ENCODE measurements around the gene CHD3.

DNA sequence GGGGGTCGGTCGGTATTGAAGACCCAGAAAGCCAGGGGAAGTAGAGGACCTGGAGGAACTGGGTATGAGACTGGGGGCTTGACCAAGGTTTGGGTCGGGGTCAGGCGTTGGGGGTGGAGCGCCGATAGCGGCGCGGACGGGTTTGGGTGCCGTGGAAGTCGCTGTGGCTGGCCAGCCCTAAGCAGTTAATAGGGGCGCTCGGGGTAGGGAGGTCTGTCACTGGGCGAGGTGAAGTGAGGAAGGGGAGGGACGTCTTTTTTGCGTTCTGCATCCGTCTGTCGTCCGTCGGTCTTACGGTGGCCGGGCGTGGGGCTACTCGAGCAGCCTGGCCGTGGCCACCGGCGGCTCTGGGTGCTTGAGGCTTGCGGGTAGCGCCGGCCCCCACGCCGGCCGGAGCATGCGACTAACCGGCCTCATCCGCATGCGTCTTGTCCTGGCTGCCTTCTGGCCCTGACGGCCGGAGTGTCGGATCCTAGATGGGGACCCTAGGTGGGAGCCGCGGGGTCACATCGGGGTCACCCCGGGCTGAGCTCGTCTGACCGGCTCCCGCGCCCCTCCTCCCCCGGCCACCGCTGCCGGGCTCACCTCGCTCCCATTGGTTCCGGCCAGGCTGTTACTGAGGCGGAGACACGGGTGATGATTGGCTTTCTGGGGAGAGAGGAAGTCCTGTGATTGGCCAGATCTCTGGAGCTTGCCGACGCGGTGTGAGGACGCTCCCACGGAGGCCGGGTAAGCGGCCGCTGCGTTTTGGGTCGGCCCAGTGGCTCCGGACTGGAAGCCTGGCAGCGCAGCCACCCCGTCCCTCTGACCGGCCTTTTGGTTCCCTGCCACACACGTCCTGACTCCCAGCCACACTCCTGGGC is 44.1 kb upstream of the CHD3 start:
- TF ChIP-seq, protein P1, sequence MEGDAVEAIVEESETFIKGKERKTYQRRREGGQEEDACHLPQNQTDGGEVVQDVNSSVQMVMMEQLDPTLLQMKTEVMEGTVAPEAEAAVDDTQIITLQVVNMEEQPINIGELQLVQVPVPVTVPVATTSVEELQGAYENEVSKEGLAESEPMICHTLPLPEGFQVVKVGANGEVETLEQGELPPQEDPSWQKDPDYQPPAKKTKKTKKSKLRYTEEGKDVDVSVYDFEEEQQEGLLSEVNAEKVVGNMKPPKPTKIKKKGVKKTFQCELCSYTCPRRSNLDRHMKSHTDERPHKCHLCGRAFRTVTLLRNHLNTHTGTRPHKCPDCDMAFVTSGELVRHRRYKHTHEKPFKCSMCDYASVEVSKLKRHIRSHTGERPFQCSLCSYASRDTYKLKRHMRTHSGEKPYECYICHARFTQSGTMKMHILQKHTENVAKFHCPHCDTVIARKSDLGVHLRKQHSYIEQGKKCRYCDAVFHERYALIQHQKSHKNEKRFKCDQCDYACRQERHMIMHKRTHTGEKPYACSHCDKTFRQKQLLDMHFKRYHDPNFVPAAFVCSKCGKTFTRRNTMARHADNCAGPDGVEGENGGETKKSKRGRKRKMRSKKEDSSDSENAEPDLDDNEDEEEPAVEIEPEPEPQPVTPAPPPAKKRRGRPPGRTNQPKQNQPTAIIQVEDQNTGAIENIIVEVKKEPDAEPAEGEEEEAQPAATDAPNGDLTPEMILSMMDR (conservative IDR thresholded peaks at IDR 0.05), result no peak
- TF ChIP-seq EZH2 (IDR thresholded peaks at IDR 0.05; ENCODE audit: low read depth), result no peak

Measured in PC-9 (cell line).